Stimulated activated CD8-positive, alpha-beta memory T cell treated with anti-CD3 and anti-CD28 coated beads, Interleukin-2, amount 100 ng/mL, for 1 hour (primary cell): Measurements from ENCODE around the gene ZNF814.
"Not testable (repeated sequence)": the region's sequence is repeated elsewhere in the genome, so short reads cannot be mapped to it uniquely, and the experiment has no call there.

Source experiments
- DNase-seq, 2 donors: peaks; one replicate each; pipeline ENCODE4 v3.0.0-alpha.2; 2020; ENCODE audit warnings: low read depth in 2 of 2

Gene ZNF814

DNA sequence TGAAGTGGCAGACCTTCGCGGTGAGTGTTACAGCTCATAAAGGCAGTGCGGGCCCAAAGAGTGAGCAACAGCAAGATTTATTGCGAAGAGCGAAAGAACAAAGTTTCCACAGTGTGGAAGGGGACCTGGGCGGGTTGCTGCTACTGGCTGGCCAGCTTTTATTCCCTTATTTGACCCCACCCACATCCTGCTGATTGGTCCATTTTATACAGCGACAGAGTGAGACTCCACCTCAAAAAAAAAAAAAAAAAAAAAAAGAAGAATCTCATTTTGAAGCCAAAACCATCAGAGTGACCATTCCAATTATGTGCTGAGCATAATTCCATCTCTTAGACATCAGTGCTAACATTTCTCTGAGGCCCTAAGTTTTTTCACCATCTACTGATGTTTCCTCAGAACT, 72.2 kb downstream of the ZNF814 start:
- no peak for DNase-seq

DNA sequence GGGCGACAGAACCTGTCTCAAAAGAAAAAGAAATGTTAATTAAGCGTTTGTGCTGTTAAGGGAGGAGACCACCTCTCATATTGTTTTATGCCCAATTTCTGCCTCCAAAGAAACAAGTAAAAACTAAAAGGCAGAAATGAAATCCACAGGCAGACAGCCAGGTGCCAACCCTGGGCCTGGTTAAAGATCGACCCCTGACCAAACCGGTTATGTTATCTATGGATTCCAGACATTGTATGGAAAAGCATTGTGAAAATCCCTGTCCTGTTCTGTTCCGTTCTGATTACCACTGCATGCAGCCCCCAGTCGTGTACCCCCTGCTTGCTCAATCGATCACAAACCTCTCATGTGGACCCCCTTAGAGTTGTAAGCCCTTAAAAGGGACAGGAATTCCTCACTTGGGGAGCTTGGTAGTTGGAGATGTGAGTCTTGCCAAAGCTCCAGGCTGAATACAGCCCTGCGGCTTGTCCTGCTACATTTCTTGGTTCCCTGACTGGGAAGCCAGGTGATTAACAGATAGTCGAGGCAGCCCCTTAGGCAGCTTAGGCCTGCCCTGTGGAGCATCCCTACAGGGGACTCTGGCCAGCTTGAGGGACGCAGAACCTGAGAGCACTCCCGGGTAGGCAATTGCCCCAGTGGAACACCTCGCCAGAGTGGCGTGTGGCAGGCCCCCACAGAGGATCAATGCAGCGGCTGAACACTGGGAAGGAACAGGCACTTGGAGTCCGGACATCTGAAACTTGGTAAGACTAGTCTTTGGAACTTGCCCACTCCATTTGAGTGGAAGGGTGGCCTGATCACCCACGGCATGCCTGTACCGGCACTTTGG, 73.4 kb downstream of the ZNF814 start:
- DNase-seq = no peak

DNA sequence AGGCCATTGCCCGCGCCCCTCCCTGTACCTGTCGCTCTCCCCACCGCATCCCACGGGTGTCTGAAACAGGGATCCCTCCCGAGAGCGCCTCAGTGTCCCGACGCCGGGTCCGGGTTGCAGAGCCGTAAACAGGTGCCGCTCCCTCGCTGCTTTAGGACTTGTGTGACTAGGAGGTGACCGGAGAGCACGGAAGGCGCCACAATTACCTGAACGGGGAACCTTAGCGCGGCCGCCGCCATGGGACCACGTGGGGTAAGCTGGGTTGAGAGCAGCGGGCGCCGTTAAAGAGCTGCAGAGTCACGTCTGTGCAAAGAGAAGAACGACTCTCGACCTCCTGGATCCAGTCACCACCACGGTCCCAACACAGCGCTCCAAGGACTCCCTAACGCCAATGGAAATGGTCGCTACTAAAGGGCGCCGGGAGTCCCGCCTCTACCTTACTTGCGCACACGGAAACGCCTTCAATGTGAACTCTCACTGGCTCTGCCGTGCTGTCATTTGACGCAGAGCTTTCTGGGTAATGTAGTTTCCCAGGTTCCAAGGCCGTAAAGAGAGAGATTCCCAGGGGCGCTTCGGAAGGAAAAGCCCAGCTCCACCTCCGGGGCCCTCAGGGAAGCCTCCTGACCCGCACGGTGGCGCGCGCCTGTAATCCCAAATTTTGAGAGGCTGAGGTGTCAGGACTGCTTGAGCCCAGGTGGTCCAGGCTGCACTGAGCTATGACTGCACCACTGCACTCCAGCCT, 74.2 kb downstream of the ZNF814 start, which contains the start of gene ZNF552:
Gene ZNF552, minus strand, starts transcription at position 409 of the 742 bp plus-strand sequence. Its CDS starts 170 bp downstream, at position 239.
- peak; percentile 45 to 51 for DNase-seq

DNA sequence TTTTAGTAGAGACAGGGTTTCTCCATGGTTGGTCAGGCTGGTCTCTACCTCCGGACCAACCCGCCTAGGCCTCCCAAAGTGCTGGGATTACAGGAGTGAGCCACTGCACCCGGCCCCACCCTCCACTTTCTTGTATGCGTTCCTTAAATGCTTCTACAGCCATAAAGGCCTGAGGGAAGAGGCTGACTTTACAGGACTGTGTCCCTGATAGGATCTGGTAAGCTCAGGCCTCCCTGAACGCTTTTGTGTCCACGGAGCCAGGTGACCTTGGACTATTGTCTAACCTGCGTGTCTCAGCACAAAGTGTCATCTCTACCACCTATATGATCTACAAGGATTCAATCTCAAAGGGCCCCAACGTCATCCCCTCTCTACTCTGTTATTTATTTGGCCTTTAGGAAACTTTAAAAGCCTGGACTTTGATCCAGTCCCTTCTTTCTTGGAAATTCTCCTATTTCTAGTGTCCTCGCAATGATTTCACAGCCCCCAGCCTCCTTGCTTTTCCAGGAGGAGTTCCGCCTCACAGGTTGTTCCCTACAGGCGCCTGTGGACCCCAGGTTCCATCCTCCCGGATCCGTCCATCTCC, 74.8 kb downstream of the ZNF814 start:
- no peak for DNase-seq

DNA sequence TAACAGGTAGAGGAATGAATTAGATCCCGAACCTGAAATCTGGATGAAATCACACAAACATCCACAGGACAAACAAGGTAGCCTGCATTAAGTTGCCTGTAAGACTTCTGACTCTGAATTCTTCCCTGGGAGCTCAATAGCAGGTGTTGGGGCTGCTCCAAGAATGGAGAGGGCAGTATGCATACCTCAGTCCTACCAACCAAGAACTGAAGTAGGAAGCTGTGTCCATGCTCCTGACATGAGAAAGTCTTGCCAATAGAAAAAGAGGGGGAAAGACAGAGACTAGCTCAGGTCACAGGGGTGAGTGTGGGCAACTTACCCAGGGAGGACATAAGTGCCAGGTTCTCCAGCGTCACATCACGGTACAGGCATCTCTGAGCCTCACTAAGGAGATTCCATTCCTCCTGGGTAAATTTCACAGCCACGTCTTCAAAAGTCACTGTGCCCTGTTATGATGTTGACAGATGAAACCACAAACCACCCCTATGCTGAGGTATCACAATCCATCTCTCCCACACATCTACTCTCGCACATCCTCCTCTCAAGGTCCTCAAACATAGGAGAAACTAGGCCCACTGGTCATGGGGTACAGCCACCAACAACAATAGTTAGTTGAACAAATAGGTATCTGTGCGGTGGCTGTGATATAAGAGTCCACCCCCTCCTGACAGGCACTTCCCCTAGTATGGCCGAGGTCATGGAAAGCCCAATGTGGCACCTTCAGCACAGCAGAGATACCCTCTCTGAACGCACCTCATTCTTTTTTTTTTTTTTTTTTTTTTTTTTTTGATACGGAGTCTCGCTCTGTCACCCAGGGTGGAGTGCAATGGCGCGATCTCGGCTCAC, 75.6 kb downstream of the ZNF814 start:
- DNase-seq = not testable (repeated sequence)

DNA sequence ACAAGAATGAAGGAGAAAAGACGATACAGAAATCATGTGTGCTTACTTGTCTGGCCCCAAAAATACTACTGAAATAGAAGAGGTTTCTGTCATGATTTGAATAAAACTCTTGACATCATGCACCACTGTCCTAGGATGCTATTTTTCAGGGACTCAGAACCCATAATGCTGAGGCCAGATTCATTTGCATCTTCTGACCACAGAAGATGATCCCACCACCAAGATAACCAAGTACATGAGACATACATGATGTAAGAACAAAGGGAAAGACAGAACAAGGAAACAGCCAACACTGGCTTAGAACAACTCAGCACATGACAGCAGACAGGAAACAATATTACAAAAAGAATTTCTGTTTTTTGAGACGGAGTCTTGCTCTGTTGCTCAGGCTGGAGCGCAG, 76.6 kb downstream of the ZNF814 start:
- DNase-seq = no peak

DNA sequence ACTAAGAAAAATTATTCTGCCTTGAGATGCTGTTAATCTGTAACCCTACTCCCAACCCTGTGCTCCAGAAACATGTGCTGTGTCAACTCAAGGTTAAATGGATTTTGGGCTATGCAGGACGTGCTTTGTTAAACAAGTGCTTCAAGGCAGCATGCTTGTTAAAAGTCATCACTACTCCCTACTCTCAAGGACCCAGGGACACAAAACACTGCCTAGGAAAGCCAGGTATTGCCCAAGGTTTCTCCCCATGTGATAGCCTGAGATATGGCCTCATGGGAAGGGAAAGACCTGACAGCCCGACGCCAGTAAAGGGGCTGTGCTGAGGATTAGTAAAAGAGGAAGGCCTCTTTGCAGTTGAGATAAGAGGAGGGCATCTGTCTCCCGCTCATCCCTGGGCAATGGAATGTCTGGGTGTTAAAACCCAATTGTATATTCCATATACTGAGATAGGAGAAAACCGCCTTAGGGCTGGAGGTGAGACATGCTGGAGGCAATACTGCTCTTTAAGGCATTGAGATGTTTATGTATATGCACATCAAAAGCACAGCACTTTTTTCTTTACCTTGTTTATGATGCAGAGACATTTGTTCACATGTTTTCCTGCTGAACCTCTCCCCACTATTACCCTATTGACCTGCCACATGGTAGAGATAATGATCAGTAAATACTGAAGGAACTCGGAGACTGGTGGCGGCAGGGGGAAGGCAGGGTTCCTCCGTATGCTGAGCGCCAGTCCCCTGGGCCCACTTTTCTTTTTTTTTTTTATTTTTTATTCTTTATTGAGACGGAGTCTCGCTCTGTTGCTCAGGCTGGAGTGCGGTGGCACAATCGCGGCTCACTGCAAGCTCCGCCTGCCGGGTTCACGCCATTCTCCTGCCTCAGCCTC, 78.2 kb downstream of the ZNF814 start:
- DNase-seq = not testable (repeated sequence)

DNA sequence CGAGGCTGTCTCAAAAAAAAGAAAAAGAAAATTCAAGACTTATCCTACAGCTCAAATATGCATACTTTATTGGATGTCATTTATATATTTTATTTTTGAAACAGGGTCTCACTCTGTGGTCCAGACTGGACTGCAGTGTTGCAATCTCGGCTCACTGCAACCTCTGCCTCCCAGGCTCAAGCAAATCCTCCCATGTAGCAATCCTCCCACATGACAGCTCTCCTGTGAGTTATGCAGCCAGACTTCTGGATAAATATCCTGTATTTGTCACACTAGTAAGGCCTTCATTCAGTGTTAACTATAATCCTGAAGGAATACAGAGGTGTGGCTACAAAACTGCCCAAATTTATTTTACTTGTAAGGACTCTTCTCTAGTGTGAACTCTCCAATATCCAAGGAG, 81.3 kb downstream of the ZNF814 start:
- DNase-seq = no peak

DNA sequence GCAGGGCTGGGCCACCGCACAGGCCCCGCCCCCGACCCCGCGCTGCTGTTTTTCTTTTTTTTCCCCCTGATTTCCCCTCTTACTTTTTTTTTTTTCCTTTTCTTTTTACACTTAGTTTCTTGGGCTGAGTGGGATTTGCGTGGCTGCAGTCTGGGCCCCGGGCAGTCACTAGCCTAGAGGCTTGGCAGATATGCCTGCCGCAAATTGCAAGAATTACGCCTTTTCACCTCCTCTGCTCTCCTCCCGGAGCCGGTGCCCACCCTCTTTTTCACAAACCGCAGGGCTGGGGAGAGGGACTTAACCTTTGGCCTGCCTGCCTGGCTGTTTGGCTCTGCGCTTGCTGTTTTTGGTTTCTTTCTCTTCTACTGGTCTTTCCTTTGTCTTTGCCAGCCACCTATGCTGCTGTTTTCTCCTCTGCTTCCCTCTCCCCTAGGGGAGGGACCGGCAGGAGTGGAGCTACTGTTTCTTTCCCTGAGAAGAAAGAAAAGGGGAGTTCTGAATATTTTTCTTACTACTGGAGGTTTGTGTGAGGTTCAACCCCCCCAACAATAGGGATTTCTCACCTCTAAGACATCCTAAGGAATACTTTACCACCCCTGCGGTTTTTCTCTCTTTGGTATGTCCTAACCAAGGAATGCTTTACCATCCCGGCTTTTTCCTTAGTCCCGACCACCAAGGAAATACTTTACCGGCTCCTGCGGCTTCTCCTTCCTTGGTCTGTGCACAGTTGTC, 85.1 kb downstream of the ZNF814 start:
- no peak for DNase-seq

DNA sequence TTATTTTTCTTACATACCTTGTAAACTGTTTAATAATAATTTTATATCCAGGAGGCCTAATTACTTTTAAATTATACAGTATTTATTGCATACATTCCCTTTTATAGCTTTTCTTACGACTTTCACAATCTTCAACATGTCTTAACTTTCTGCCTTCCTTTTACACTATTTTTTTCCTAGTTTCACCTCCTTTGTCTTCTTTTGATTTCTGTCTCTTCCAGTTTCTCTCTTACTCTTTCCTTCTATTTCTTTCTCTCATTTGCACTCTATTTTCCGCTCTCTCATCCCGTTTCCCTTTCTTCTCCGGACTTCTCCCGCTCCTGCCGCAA, 85.6 kb downstream of the ZNF814 start:
- DNase-seq = no peak

DNA sequence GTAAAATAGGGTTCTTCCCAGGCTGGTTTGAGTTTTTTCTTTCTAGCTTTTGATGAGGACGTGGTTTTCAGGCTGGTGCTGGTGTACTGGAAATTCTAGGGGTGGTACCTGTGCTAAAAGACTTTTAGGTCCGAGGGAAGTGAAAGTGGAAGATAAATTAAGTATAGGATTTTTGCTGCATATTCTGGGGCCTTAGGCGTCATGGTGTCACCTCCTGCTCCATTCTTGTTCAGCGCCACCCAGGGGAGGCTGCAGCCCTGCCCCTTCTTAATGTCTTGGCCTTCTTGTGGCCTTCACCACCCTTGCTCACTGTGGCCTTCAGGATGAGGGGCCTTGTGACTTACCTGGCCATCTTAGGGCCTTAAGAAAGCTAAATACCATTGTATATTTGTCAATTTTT, 86.6 kb downstream of the ZNF814 start:
- DNase-seq = no peak

DNA sequence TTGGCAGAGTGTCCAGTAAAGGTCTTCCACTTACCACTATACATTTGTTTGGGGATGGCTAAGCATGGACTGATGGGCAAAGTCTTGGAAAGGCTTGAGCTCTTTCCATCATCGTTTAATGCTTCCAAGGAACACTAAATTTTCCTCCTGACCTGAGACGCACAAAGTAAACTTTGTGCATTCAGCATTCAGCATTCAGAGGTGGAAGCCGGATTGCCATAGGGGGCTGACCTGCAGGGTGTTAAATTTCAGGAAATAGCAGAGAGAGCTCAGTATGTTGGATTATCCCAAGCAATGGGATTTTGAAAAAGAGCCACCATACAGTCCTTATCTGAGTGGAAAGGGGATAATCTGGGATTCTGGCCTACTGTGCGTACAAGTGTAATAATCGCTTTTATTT, 88.1 kb downstream of the ZNF814 start:
- DNase-seq = no peak
